Esophagus squamous epithelium (tissue), 4 donors: ENCODE data around the gene BBLN.

Experiments
- CTCF ChIP-seq, 6 experiments: fragments of 450-650 bp in 4 of 6; fragments of 200-600 bp in 2 of 6; sonication (generic) in 2 of 6; IDR thresholded peaks; one replicate each; pipeline ENCODE4 v1.5.1; 2016 to 2019; ENCODE audit warnings: antibody characterized with exemption in 6 of 6, mild to moderate bottlenecking in 4 of 6, moderate library complexity in 4 of 6
- POLR2A ChIP-seq, 4 donors: fragments of 450-650 bp; IDR thresholded peaks; one replicate each; pipeline ENCODE4 v1.6.1; 2017; ENCODE audit warnings: antibody characterized with exemption in 4 of 4, mild to moderate bottlenecking in 4 of 4, moderate library complexity in 3 of 4

GRCh38 chr9:128190516-128191405 is 30.7 kb downstream of the BBLN start:
- TF ChIP-seq POLR2A (IDR thresholded peaks at IDR 0.05) (no peak), CTCF (IDR thresholded peaks at IDR 0.05) (no peak)
